Measurements from ENCODE around the gene TARS1.

GRCh38 chr5:33444542-33444941 lies 3.8 kb downstream of the TARS1 start:
- TF ChIP-seq TAF1 (IDR thresholded peaks at IDR 0.05; ENCODE audit: borderline replicate concordance, insufficient read depth, low read length) (no peak), REST (IDR thresholded peaks at IDR 0.05; ENCODE audit: insufficient read depth in 1 of 2, low read depth in 2 of 2, low read length in 2 of 2) (no peak), SIN3A (IDR thresholded peaks at IDR 0.05; ENCODE audit: borderline replicate concordance, insufficient read depth, low read length) (no peak)
